ENCODE results near the gene CDK5R2. TPM values are rescaled to one million over a fixed set of nuclear protein-coding genes. Genes with fewer than 3 reads are reported as not detected.
A peak's percentile ranks its signal among the peaks of the same experiment; 100 is the strongest.

The CDK5R2 gene
- total RNA-seq, 1 donor = not detected

GRCh38 chr2:218986148-218986761 is 26.8 kb downstream of the CDK5R2 start:
- Histone ChIP-seq H3K4me2 (ENCODE audit: insufficient read depth, low read length) (no peak overlapping the region), H3K27ac (ENCODE audit: low read depth, low read length) (no peak overlapping the region), H3K79me2 (ENCODE audit: insufficient read depth, low read length) (no peaks in the 10 kb centered on the region), H4K20me1 (ENCODE audit: insufficient read depth, low read length) (peaks cover 3% of the 10 kb centered on the region), H3K4me1 (ENCODE audit: insufficient read depth, low read length) (no peaks in the 10 kb centered on the region), H2AFZ (ENCODE audit: low read length) (no peak overlapping the region), H3K27me3 (ENCODE audit: insufficient read depth, low read length) (peaks cover 95% of the 10 kb centered on the region), H3K36me3 (ENCODE audit: insufficient read depth, low read length) (no peaks in the 10 kb centered on the region), H3K9me3 (ENCODE audit: low read depth, low read length) (no peaks in the 10 kb centered on the region), H3K4me3 (ENCODE audit: insufficient read depth, low read length) (no peak overlapping the region)
- peak; percentile 80 for DNase-seq (ENCODE audit: insufficient read length, low spot score, missing footprints)
- no peak for TF ChIP-seq CTCF (IDR thresholded peaks at IDR 0.05; ENCODE audit: extremely low read depth, low read depth, low read length)

- no peaks in the 10 kb centered on the region for H3K9me3 ChIP-seq (ENCODE audit: low read depth, low read length)
- no peak overlapping the region for H2AFZ ChIP-seq (ENCODE audit: low read length)
- H4K20me1 ChIP-seq (ENCODE audit: insufficient read depth, low read length) = peaks cover 3% of the 10 kb centered on the region
- H3K79me2 ChIP-seq (ENCODE audit: insufficient read depth, low read length) = no peaks in the 10 kb centered on the region
- H3K4me2 ChIP-seq (ENCODE audit: insufficient read depth, low read length) = no peak overlapping the region
- DNase-seq (ENCODE audit: insufficient read length, low spot score, missing footprints) = peak; percentile 77
- H3K27me3 ChIP-seq (ENCODE audit: insufficient read depth, low read length) = peaks cover 95% of the 10 kb centered on the region
- TF ChIP-seq CTCF (IDR thresholded peaks at IDR 0.05; ENCODE audit: extremely low read depth, low read depth, low read length) = no peak
- no peak overlapping the region for H3K27ac ChIP-seq (ENCODE audit: low read depth, low read length)
- no peaks in the 10 kb centered on the region for H3K4me1 ChIP-seq (ENCODE audit: insufficient read depth, low read length)
- no peak overlapping the region for H3K4me3 ChIP-seq (ENCODE audit: insufficient read depth, low read length)
- H3K36me3 ChIP-seq (ENCODE audit: insufficient read depth, low read length) = no peaks in the 10 kb centered on the region
Observed at GRCh38 chr2:218988164-218988563, 28.7 kb downstream of the CDK5R2 start.

- H3K4me2 ChIP-seq (ENCODE audit: insufficient read depth, low read length) = no peak overlapping the region
- TF ChIP-seq CTCF (IDR thresholded peaks at IDR 0.05; ENCODE audit: extremely low read depth, low read depth, low read length) = no peak
- no peaks in the 10 kb centered on the region for H3K79me2 ChIP-seq (ENCODE audit: insufficient read depth, low read length)
- H3K4me3 ChIP-seq (ENCODE audit: insufficient read depth, low read length) = no peak overlapping the region
- H3K9me3 ChIP-seq (ENCODE audit: low read depth, low read length) = no peaks in the 10 kb centered on the region
- peaks cover 3% of the 10 kb centered on the region for H4K20me1 ChIP-seq (ENCODE audit: insufficient read depth, low read length)
- H3K27me3 ChIP-seq (ENCODE audit: insufficient read depth, low read length) = peaks cover 95% of the 10 kb centered on the region
- H3K27ac ChIP-seq (ENCODE audit: low read depth, low read length) = no peak overlapping the region
- H3K36me3 ChIP-seq (ENCODE audit: insufficient read depth, low read length) = no peaks in the 10 kb centered on the region
- peaks cover 2% of the 10 kb centered on the region for H3K4me1 ChIP-seq (ENCODE audit: insufficient read depth, low read length)
- H2AFZ ChIP-seq (ENCODE audit: low read length) = no peak overlapping the region
- peak; percentile 50 for DNase-seq (ENCODE audit: insufficient read length, low spot score, missing footprints)
Observed at GRCh38 chr2:218988650-218989049, 29.2 kb downstream of the CDK5R2 start.

- H3K9me3 ChIP-seq (ENCODE audit: low read depth, low read length) = no peaks in the 10 kb centered on the region
- peaks cover 6% of the 10 kb centered on the region for H3K4me1 ChIP-seq (ENCODE audit: insufficient read depth, low read length)
- H3K4me3 ChIP-seq (ENCODE audit: insufficient read depth, low read length) = no peak overlapping the region
- H3K27ac ChIP-seq (ENCODE audit: low read depth, low read length) = no peak overlapping the region
- H4K20me1 ChIP-seq (ENCODE audit: insufficient read depth, low read length) = peaks cover 5% of the 10 kb centered on the region
- no peaks in the 10 kb centered on the region for H3K79me2 ChIP-seq (ENCODE audit: insufficient read depth, low read length)
- DNase-seq (ENCODE audit: insufficient read length, low spot score, missing footprints) = no peak
- no peak for TF ChIP-seq CTCF (IDR thresholded peaks at IDR 0.05; ENCODE audit: extremely low read depth, low read depth, low read length)
- no peaks in the 10 kb centered on the region for H3K36me3 ChIP-seq (ENCODE audit: insufficient read depth, low read length)
- H3K27me3 ChIP-seq (ENCODE audit: insufficient read depth, low read length) = peaks cover 94% of the 10 kb centered on the region
- H3K4me2 ChIP-seq (ENCODE audit: insufficient read depth, low read length) = no peak overlapping the region
- H2AFZ ChIP-seq (ENCODE audit: low read length) = no peak overlapping the region
Observed at GRCh38 chr2:218990052-218990451, 30.6 kb downstream of the CDK5R2 start.

Measured in osteoblast (primary cell).